ENCODE measurements around the gene FHL3. TPM values are rescaled to one million over a fixed set of nuclear protein-coding genes. Genes with fewer than 3 reads are reported as not detected.

The FHL3 gene
- total and polyA plus RNA-seq, 9 of the 15 experiments (the other 6 are each of a cell fraction or from before 2014, with no cell fraction given), result 6.1 to 144 (median 34.1) TPM

DNA sequence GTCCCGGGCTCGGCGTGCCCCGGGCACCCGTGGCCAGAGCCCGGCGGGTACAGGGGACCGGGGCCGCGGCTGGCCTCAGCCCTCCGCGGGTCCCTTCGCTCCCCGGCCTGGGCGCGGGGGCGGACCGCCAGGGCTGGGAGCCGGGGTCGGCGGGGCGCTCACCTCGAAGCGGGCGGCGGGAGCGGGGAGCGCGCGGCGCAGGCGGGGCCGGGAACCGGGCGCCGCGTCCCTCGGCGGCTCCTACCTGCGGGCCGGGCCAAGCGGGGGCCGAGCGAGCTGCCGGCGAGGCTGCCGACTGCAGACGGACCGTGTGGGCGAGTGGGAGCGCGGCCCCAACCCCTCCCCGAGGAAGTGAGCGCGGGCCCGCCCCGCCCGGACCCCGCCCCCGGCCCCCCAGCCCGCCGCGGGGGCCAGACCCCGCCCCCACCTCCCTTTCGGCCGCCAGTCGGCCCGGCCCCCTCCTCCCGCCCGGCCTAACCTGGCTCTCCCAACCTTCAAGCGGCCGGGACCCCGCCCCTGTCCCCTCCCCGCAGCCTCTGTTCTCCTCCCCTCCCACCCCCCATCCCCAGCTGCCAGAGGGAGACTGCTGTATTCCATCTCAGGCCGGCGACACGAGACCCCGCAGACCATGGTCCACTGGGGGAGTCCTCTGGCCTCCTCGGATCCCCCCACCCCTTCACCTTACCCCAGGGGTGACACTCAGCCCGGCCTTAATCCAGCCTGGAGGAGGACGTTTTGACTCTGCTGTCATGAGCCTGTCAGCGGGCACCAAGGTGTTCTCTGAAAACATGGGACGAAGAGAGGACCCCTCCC, at the start of gene FHL3 (continued):
- TF ChIP-seq, protein P1, sequence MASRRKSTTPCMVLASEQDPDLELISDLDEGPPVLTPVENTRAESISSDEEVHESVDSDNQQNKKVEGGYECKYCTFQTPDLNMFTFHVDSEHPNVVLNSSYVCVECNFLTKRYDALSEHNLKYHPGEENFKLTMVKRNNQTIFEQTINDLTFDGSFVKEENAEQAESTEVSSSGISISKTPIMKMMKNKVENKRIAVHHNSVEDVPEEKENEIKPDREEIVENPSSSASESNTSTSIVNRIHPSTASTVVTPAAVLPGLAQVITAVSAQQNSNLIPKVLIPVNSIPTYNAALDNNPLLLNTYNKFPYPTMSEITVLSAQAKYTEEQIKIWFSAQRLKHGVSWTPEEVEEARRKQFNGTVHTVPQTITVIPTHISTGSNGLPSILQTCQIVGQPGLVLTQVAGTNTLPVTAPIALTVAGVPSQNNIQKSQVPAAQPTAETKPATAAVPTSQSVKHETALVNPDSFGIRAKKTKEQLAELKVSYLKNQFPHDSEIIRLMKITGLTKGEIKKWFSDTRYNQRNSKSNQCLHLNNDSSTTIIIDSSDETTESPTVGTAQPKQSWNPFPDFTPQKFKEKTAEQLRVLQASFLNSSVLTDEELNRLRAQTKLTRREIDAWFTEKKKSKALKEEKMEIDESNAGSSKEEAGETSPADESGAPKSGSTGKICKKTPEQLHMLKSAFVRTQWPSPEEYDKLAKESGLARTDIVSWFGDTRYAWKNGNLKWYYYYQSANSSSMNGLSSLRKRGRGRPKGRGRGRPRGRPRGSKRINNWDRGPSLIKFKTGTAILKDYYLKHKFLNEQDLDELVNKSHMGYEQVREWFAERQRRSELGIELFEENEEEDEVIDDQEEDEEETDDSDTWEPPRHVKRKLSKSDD (conservative IDR thresholded peaks at IDR 0.05; ENCODE audit: low read length), result no peak
- TF ChIP-seq U2AF2 (optimal IDR thresholded peaks at IDR 0.05; ENCODE audit: low read depth, low read length) (no peak), ESRRB (CRISPR knock-in tag; IDR thresholded peaks at IDR 0.05; ENCODE audit: borderline replicate concordance) (no peak), COPS2 (conservative IDR thresholded peaks at IDR 0.05) (no peak), NR2C1 (IDR thresholded peaks at IDR 0.05) (no peak), NR2C1 (tag; IDR thresholded peaks at IDR 0.05) (no peak), CBX5 (IDR thresholded peaks at IDR 0.05; ENCODE audit: borderline replicate concordance, low read depth) (no peak), PHF21A (IDR thresholded peaks at IDR 0.05; ENCODE audit: borderline replicate concordance, low read depth) (no peak), STAT5B (CRISPR knock-in tag; IDR thresholded peaks at IDR 0.05) (no peak), CHD4 (IDR thresholded peaks at IDR 0.05; ENCODE audit: insufficient read depth, insufficient replicate concordance, low read depth, low read length, poor library complexity, severe bottlenecking) (no peak), PHB2 (IDR thresholded peaks at IDR 0.05; ENCODE audit: low read depth) (no peak), RBM39 (optimal IDR thresholded peaks at IDR 0.05; ENCODE audit: low read depth, low read length) (no peak), SIN3A (IDR thresholded peaks at IDR 0.05; ENCODE audit: borderline replicate concordance in 2 of 2, control insufficient read depth in 1 of 2, low read depth in 2 of 2, low read length in 2 of 2) (peak in 1 of 2 experiments; percentile 83; a peak in 2 of 4 replicates), GATA2 (CRISPR knock-in tag; IDR thresholded peaks at IDR 0.05) (no peak), ZNF583 (CRISPR knock-in tag; IDR thresholded peaks at IDR 0.05) (0 out of 2 replicates have a peak, but pooled peaks have one; percentile 34), C11orf30 (IDR thresholded peaks at IDR 0.05; ENCODE audit: low read depth) (no peak), GTF2F1 (IDR thresholded peaks at IDR 0.05; ENCODE audit: low read depth, low read length) (no peak), HNRNPH1 (optimal IDR thresholded peaks at IDR 0.05; ENCODE audit: low read depth, low read length) (no peak), RUNX1 (IDR thresholded peaks at IDR 0.05; ENCODE audit: low read depth) (no peak), KLF10 (CRISPR knock-in tag; IDR thresholded peaks at IDR 0.05) (no peak), CHD1 (IDR thresholded peaks at IDR 0.05; ENCODE audit: low read length) (peak; percentile 6), KDM1A (IDR thresholded peaks at IDR 0.05) (no peak)
- TF ChIP-seq, protein P2, sequence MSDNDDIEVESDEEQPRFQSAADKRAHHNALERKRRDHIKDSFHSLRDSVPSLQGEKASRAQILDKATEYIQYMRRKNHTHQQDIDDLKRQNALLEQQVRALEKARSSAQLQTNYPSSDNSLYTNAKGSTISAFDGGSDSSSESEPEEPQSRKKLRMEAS (CRISPR knock-in tag; IDR thresholded peaks at IDR 0.05), result no peak
- TF ChIP-seq, protein P3, sequence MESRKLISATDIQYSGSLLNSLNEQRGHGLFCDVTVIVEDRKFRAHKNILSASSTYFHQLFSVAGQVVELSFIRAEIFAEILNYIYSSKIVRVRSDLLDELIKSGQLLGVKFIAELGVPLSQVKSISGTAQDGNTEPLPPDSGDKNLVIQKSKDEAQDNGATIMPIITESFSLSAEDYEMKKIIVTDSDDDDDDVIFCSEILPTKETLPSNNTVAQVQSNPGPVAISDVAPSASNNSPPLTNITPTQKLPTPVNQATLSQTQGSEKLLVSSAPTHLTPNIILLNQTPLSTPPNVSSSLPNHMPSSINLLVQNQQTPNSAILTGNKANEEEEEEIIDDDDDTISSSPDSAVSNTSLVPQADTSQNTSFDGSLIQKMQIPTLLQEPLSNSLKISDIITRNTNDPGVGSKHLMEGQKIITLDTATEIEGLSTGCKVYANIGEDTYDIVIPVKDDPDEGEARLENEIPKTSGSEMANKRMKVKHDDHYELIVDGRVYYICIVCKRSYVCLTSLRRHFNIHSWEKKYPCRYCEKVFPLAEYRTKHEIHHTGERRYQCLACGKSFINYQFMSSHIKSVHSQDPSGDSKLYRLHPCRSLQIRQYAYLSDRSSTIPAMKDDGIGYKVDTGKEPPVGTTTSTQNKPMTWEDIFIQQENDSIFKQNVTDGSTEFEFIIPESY (CRISPR knock-in tag; IDR thresholded peaks at IDR 0.05), result no peak
